ENCODE results near the gene IL18BP.
A peak's percentile ranks its signal among the peaks of the same experiment; 100 is the strongest.

DNA sequence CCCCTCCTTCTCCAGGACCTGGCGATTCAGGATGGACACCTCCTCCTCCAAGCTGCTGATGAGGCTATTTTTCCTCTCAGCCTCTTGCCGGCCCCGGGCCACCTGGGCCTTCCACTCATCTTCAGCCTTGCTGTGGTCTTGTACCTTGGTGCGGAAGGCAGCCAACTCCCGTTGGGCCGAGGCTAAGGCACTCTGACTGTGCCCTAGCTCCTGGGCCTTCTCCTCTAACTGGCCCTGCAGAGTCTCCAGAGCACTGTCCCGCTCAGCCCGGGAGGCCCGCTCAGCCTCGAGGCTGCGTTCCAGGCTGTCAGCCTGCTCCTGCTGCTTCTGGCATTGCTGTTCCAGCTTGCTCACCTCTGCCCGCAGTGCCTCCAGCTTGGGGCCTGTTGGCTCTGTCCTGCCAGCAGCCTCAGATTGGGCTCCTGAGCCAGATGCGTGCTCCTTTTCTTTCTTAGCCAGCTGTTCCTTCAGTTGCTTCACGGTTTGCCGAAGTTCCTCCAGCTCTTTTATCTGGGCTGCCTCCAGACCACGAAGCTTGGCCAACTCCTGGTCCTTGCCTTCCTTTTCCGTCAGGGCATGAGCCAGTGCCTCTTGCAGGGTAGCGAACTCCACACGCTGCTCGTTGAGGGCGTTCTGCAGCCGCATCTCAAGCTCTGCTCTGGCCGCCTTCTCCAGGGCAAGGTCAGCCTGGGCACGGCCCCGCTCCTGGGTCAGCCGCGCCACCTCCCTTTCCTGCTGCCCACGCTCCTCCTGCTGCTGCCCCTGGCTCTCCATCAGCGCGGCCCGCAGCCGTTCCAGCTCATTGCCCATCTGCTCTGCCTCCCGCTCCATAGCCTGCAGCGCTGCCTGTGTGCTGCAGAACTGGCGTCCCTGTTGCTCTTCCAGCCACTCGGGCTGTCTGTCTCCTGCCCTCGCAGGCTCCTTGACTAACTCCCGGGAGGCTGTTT, 15.3 kb downstream of the IL18BP start:
- TF ChIP-seq MYC (IDR thresholded peaks at IDR 0.05; ENCODE audit: low read depth, low read length), result no peak
- TF ChIP-seq, protein P1, sequence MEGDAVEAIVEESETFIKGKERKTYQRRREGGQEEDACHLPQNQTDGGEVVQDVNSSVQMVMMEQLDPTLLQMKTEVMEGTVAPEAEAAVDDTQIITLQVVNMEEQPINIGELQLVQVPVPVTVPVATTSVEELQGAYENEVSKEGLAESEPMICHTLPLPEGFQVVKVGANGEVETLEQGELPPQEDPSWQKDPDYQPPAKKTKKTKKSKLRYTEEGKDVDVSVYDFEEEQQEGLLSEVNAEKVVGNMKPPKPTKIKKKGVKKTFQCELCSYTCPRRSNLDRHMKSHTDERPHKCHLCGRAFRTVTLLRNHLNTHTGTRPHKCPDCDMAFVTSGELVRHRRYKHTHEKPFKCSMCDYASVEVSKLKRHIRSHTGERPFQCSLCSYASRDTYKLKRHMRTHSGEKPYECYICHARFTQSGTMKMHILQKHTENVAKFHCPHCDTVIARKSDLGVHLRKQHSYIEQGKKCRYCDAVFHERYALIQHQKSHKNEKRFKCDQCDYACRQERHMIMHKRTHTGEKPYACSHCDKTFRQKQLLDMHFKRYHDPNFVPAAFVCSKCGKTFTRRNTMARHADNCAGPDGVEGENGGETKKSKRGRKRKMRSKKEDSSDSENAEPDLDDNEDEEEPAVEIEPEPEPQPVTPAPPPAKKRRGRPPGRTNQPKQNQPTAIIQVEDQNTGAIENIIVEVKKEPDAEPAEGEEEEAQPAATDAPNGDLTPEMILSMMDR (IDR thresholded peaks at IDR 0.05; ENCODE audit: extremely low read depth in 1 of 2, insufficient read depth in 1 of 2, low read depth in 1 of 2, low read length in 2 of 2), result no peak
- peak; percentile 16 for TF ChIP-seq POLR2A (IDR thresholded peaks at IDR 0.05; ENCODE audit: low read depth, low read length)
